SH-SY5Y (cell line): Measurements from ENCODE around the gene HMX2.

Source experiments
- GATA2 ChIP-seq: IDR thresholded peaks from 2 replicates; pipeline ENCODE4 v1.6.1; 2011; ENCODE audit warnings: mild to moderate bottlenecking, low read depth, low read length
- GATA3 ChIP-seq: IDR thresholded peaks from 2 replicates; pipeline ENCODE4 v1.6.1; 2011; ENCODE audit warnings: low read depth, mild to moderate bottlenecking, low read length, moderate library complexity

DNA sequence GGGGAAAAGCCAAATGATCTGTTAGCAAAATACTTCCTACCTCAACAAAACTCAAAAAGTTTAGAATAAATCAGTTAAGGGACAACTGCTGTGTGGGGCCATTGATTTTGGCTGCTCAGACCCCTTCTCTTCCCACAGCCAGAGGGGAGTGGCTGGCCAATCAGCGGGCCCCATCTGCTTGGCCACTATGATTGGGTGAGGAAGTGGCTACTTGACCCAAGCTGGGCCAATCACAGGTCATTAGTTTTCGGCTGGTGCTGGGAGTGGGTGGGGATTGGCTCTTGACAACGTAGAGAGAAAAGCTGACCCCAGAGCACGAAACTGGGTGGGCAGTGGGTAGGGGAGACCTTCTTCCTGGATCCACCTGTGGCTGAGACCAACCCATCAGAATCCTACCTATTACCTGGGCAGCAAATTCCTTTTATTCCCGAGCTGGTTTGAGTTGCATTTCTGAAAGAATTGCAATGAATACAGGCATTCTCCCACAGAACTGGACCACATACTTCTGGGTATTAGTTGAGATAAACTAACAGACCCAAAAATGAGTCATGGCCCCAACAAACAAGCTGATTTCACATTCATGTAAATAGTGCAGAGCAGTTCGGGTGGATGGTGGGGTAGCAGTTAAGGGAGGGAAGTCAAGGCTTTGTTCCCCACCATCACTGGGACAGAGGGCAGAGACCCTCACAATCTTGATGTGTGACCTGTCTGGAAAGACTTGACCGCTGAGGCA is 47.7 kb upstream of the HMX2 start:
- TF ChIP-seq GATA3: no peak
- TF ChIP-seq GATA2: no peak
